Upper lobe of left lung (tissue), 6 donors: ENCODE measurements around the gene C2CD4D. TPM values are rescaled to one million over a fixed set of nuclear protein-coding genes. Genes with fewer than 3 reads are reported as not detected.

Experiments
- ATAC-seq, 2 donors: fragments of 200-7000 bp; cut with Tn5 transposase; one replicate each; pipeline ENCODE4 v1.9.1; 2022; ENCODE audit warnings: mild to moderate bottlenecking in 2 of 2, moderate library complexity in 2 of 2; ENCODE audit not compliant: low FRiP score in 2 of 2
- DNase-seq, 2 donors: peaks; one replicate each; pipeline ENCODE4 v3.0.0-alpha.2; 2019 to 2020
- H3K27ac ChIP-seq, 4 donors: fragments of 200-600 bp; sonication (generic); one replicate each; pipeline ENCODE4 v1.5.1; 2016 to 2019
- H3K27me3 ChIP-seq, 4 donors: fragments of 200-600 bp; sonication (generic); one replicate each; pipeline ENCODE4 v1.5.1; 2017 to 2019
- H3K36me3 ChIP-seq, 4 donors: fragments of 200-600 bp; sonication (generic); one replicate each; pipeline ENCODE4 v1.5.1; 2016 to 2019
- H3K4me1 ChIP-seq, 4 donors: fragments of 200-600 bp; sonication (generic); one replicate each; pipeline ENCODE4 v1.5.1; 2018 to 2019
- H3K4me3 ChIP-seq, 4 donors: fragments of 200-600 bp; sonication (generic); one replicate each; pipeline ENCODE4 v1.5.1; 2017 to 2019; ENCODE audit warnings: mild to moderate bottlenecking in 2 of 4, moderate library complexity in 1 of 4
- H3K9me3 ChIP-seq, 4 donors: fragments of 200-600 bp; sonication (generic); one replicate each; pipeline ENCODE4 v1.5.1; 2018 to 2019
- CTCF ChIP-seq, 6 experiments: fragments of 450-650 bp in 4 of 6; fragments of 200-600 bp in 2 of 6; sonication (generic) in 2 of 6; IDR thresholded peaks; one replicate each; pipeline ENCODE4 v1.5.1; 2016 to 2019; ENCODE audit warnings: antibody characterized with exemption in 6 of 6
- EP300 ChIP-seq, 4 donors: sonication (generic); formaldehyde crosslinking; IDR thresholded peaks; one replicate each; pipeline ENCODE4 v1.5.1; 2017; ENCODE audit warnings: antibody characterized with exemption in 4 of 4, control low read depth in 2 of 4
- POLR2A ChIP-seq, 4 donors: fragments of 450-650 bp; IDR thresholded peaks; one replicate each; pipeline ENCODE4 v1.5.1; 2016 to 2017; ENCODE audit warnings: antibody characterized with exemption in 4 of 4, mild to moderate bottlenecking in 2 of 4
- POLR2AphosphoS5 ChIP-seq, 2 donors: sonication (generic); formaldehyde crosslinking; IDR thresholded peaks; one replicate each; pipeline ENCODE4 v1.5.1; 2017; ENCODE audit warnings: antibody characterized with exemption in 2 of 2
- WGBS, 2 donors: methylation state at CpG; one replicate each; pipeline ENCODE4 v1.1.5; 2017 to 2018; 5-methylcytosine and 5-hydroxymethylcytosine counted together
- total RNA-seq, 6 donors: library from RNA; depleted of rRNA in 4 of 6; stranded (reverse); fragments of >200 nt in 4 of 6; gene quantifications; one replicate each; pipeline versions ENCODE4 v1.1.0 to v1.2.1, GENCODE V29; 2016 to 2021
- donor health status: DM: no; HTN: no; CAD: no; lungs with moderate emphysema.
- donor health status: DM: no; HTN: yes; CAD: no; lungs with severe emphysema.

C2CD4D gene
- total RNA-seq, 6 donors from 2014 or later, result 0.29 to 3.6 (median 0.78) TPM; not detected in 2

- Histone ChIP-seq H3K9me3 (no peaks in the 10 kb centered on the region), H3K36me3 (no peaks in the 10 kb centered on the region), H3K4me1 (no peaks in the 10 kb centered on the region), H3K4me3 (no peak overlapping the region), H3K27ac (no peak overlapping the region), H3K27me3 (no peaks in the 10 kb centered on the region)
- WGBS, 2 donors, result 97 to 100% methylated on average over 2 to 3 of the region's 5 CpGs
- DNase-seq (peak in 1 of 2 donors; percentile 56), ATAC-seq (no peak)
- TF ChIP-seq CTCF (IDR thresholded peaks at IDR 0.05), result no peak
- no peak for TF ChIP-seq POLR2AphosphoS5 (IDR thresholded peaks at IDR 0.05)
- no peak for TF ChIP-seq POLR2A (IDR thresholded peaks at IDR 0.05)
- TF ChIP-seq EP300 (IDR thresholded peaks at IDR 0.05), result no peak
Observed at GRCh38 chr1:151802372-151802771, 37.2 kb downstream of the C2CD4D start.

- DNase-seq, result peak in 1 of 2 donors; percentile 65
- no peak overlapping the region for H3K4me3 ChIP-seq
- no peaks in the 10 kb centered on the region for H3K9me3 ChIP-seq
- H3K4me1 ChIP-seq, result no peaks in the 10 kb centered on the region
- H3K27me3 ChIP-seq, result no peaks in the 10 kb centered on the region
- WGBS, 2 donors, result 88 to 92% methylated on average over 2 to 7 of the region's 7 CpGs
- ATAC-seq, result no peak
- H3K36me3 ChIP-seq, result no peaks in the 10 kb centered on the region
- H3K27ac ChIP-seq, result no peak overlapping the region
- no peak for TF ChIP-seq EP300 (IDR thresholded peaks at IDR 0.05)
Observed at GRCh38 chr1:151801846-151802245, 37.8 kb downstream of the C2CD4D start.

- H3K4me1 ChIP-seq, result no peaks in the 10 kb centered on the region
- no peaks in the 10 kb centered on the region for H3K36me3 ChIP-seq
- ATAC-seq, result no peak
- no peaks in the 10 kb centered on the region for H3K9me3 ChIP-seq
- WGBS, 2 donors, result 82 to 97% methylated on average over 3 to 12 of the region's 12 CpGs
- TF ChIP-seq POLR2A (IDR thresholded peaks at IDR 0.05) (no peak), POLR2AphosphoS5 (IDR thresholded peaks at IDR 0.05) (no peak), CTCF (IDR thresholded peaks at IDR 0.05) (no peak), EP300 (IDR thresholded peaks at IDR 0.05) (no peak)
- H3K4me3 ChIP-seq, result no peak overlapping the region
- no peak overlapping the region for H3K27ac ChIP-seq
- H3K27me3 ChIP-seq, result no peaks in the 10 kb centered on the region
- peak in 1 of 2 donors; percentile 56 for DNase-seq
Observed at GRCh38 chr1:151801310-151801820, 38.3 kb downstream of the C2CD4D start.

GRCh38 chr1:151800830-151801229 lies 38.8 kb downstream of the C2CD4D start:
- no peak overlapping the region for H3K4me3 ChIP-seq
- ATAC-seq, result no peak
- H3K4me1 ChIP-seq, result no peaks in the 10 kb centered on the region
- TF ChIP-seq POLR2AphosphoS5 (IDR thresholded peaks at IDR 0.05) (no peak), EP300 (IDR thresholded peaks at IDR 0.05) (no peak), POLR2A (IDR thresholded peaks at IDR 0.05) (no peak), CTCF (IDR thresholded peaks at IDR 0.05) (no peak)
- no peaks in the 10 kb centered on the region for H3K36me3 ChIP-seq
- no peak for DNase-seq
- WGBS, 2 donors, result 65 to 81% methylated on average over 5 to 8 of the region's 8 CpGs
- H3K27ac ChIP-seq, result no peak overlapping the region
- H3K9me3 ChIP-seq, result no peaks in the 10 kb centered on the region
- H3K27me3 ChIP-seq, result no peaks in the 10 kb centered on the region

GRCh38 chr1:151799179-151800022 lies 40.2 kb downstream of the C2CD4D start:
- no peak overlapping the region for H3K4me3 ChIP-seq
- no peak overlapping the region for H3K27ac ChIP-seq
- ATAC-seq (no peak), DNase-seq (no peak)
- TF ChIP-seq POLR2A (IDR thresholded peaks at IDR 0.05) (no peak), POLR2AphosphoS5 (IDR thresholded peaks at IDR 0.05) (no peak), EP300 (IDR thresholded peaks at IDR 0.05) (no peak), CTCF (IDR thresholded peaks at IDR 0.05) (no peak)
- H3K36me3 ChIP-seq, result no peaks in the 10 kb centered on the region
- H3K27me3 ChIP-seq, result no peaks in the 10 kb centered on the region
- no peaks in the 10 kb centered on the region for H3K9me3 ChIP-seq
- WGBS, 2 donors, result 75% methylated on average over 9 of the region's 9 CpGs
- no peaks in the 10 kb centered on the region for H3K4me1 ChIP-seq
